ENCODE results near the gene BCL11A.

BCL11A gene

DNA sequence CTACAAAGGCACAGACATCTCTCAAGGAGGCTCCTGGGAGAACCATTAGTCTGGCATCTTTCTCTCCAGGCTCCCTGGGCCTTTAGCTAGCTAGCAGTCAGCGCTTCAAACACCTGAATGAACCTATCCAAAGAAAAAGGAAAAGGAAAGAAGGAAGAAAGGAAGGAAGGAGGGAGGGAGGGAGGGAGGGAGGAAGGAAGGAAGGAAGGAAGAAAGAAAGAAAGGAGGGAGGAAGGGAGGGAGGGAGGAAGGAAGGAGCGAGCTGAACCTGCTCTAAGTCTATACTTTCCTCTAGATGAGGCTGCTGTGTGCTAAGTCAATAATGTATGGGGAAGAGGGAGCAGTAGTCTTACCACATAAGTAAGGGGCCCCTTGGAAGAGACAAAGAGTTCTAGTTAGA, 5.1 kb upstream of the BCL11A start:
- Histone ChIP-seq H3K4me1 (ENCODE audit: control insufficient read depth, low read length) (peaks cover 33% of the 10 kb centered on the region), H3K79me2 (ENCODE audit: control insufficient read depth, low read length) (peaks cover 36% of the 10 kb centered on the region), H4K20me1 (ENCODE audit: control insufficient read depth, insufficient read depth, low read depth, low read length) (no peaks in the 10 kb centered on the region), H3K4me2 (ENCODE audit: low read length) (peak overlapping the region; percentile 93), H3K9me2 (replicated peaks; ENCODE audit: control insufficient read depth, low read length) (no peaks in the 10 kb centered on the region), H3K9me3 (ENCODE audit: control insufficient read depth, insufficient read depth, low read length) (no peaks in the 10 kb centered on the region), H3F3A (ENCODE audit: control insufficient read depth, insufficient read depth) (peaks cover 19% of the 10 kb centered on the region), H3K27me3 (ENCODE audit: control insufficient read depth, low read length) (no peaks in the 10 kb centered on the region), H3K4me3 (ENCODE audit: low read length) (peak overlapping the region; percentile 88), H3K36me3 (ENCODE audit: control insufficient read depth, low read length) (peaks cover 10% of the 10 kb centered on the region; the same call in 1 of the 2 replicates), H3K27ac (ENCODE audit: low read depth, low read length) (no peak overlapping the region)
- no peak for TF ChIP-seq CTCF (IDR thresholded peaks at IDR 0.05; ENCODE audit: low read depth, low read length, poor library complexity, severe bottlenecking)
- no peak for TF ChIP-seq EZH2phosphoT487 (IDR thresholded peaks at IDR 0.05; ENCODE audit: borderline replicate concordance, low read length)

- Histone ChIP-seq H3K4me3 (ENCODE audit: low read length) (peak overlapping the region; percentile 88), H3K79me2 (ENCODE audit: control insufficient read depth, low read length) (peaks cover 46% of the 10 kb centered on the region), H4K20me1 (ENCODE audit: control insufficient read depth, insufficient read depth, low read depth, low read length) (no peaks in the 10 kb centered on the region), H3K4me2 (ENCODE audit: low read length) (peak overlapping the region; percentile 93), H3K9me2 (replicated peaks; ENCODE audit: control insufficient read depth, low read length) (no peaks in the 10 kb centered on the region), H3F3A (ENCODE audit: control insufficient read depth, insufficient read depth) (peaks cover 25% of the 10 kb centered on the region), H3K9me3 (ENCODE audit: control insufficient read depth, insufficient read depth, low read length) (no peaks in the 10 kb centered on the region), H3K36me3 (ENCODE audit: control insufficient read depth, low read length) (peaks cover 14% of the 10 kb centered on the region), H3K27me3 (ENCODE audit: control insufficient read depth, low read length) (no peaks in the 10 kb centered on the region), H3K4me1 (ENCODE audit: control insufficient read depth, low read length) (peaks cover 33% of the 10 kb centered on the region), H3K27ac (ENCODE audit: low read depth, low read length) (peak overlapping the region; percentile 95)
- TF ChIP-seq EZH2phosphoT487 (IDR thresholded peaks at IDR 0.05; ENCODE audit: borderline replicate concordance, low read length) = no peak
- no peak for TF ChIP-seq CTCF (IDR thresholded peaks at IDR 0.05; ENCODE audit: low read depth, low read length, poor library complexity, severe bottlenecking)
Observed at GRCh38 chr2:60557486-60557864, 4.0 kb upstream of the BCL11A start.

DNA sequence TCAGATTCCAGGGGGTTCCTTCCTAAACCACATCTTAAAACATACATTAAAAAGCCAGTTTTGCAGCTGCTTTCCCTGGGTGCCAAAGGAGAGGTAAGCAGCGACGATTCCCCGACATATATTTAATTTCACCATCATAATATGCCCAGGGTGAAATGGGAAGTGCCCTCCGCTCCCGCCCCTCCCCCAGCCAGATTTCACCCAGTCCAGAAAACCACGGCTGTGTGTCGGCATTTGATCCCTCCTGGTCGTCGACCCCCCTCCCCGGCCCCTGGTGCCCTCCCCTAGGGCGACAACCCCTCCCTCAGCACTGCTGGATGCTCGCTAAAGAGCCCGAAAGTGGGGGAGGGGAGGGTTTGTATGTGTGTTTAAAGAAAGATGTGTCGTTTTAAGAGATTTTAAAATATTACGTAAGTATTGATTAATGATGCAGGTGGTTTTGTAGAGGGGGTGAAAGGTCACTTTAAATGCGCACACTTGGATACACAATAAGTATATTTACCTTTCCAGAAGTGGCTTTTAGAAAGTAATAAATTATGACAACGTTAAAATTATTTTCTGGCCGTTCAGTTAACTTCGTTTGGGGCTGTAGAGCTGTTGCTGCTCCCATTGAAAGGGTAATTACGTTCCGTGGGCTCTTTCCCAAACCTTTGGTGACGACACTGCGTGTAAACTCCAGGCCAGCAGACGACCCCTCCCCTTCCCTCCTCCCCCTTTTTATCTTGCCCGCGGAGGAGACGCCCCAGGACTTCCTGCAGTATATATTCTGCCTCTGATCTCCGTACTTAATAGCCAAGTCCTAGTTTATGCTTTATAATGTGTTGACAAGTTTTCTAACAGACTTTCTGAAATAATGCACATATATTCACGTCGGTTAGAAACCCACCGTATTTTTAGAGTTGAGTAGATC, 3.4 kb upstream of the BCL11A start:
- Histone ChIP-seq H3K9me3 (ENCODE audit: control insufficient read depth, insufficient read depth, low read length) (no peaks in the 10 kb centered on the region), H3K9me2 (replicated peaks; ENCODE audit: control insufficient read depth, low read length) (no peaks in the 10 kb centered on the region), H4K20me1 (ENCODE audit: control insufficient read depth, insufficient read depth, low read depth, low read length) (no peaks in the 10 kb centered on the region), H3K4me1 (ENCODE audit: control insufficient read depth, low read length) (peaks cover 33% of the 10 kb centered on the region), H3K36me3 (ENCODE audit: control insufficient read depth, low read length) (peaks cover 20% of the 10 kb centered on the region), H3K27ac (ENCODE audit: low read depth, low read length) (peak overlapping the region; percentile 95), H3K79me2 (ENCODE audit: control insufficient read depth, low read length) (peaks cover 53% of the 10 kb centered on the region), H3F3A (ENCODE audit: control insufficient read depth, insufficient read depth) (peaks cover 28% of the 10 kb centered on the region), H3K4me3 (ENCODE audit: low read length) (peak overlapping the region; percentile 88), H3K4me2 (ENCODE audit: low read length) (peak overlapping the region; percentile 93), H3K27me3 (ENCODE audit: control insufficient read depth, low read length) (no peaks in the 10 kb centered on the region)
- TF ChIP-seq EZH2phosphoT487 (IDR thresholded peaks at IDR 0.05; ENCODE audit: borderline replicate concordance, low read length) = no peak
- TF ChIP-seq CTCF (IDR thresholded peaks at IDR 0.05; ENCODE audit: low read depth, low read length, poor library complexity, severe bottlenecking) = no peak

Data from DOHH2 (cell line).